CD14-positive monocyte (primary cell): ENCODE results near the gene CCDC154. TPM values are rescaled to one million over a fixed set of nuclear protein-coding genes. Genes with fewer than 3 reads are reported as not detected.

Experiments
- DNase-seq, 3 donors: peaks; one replicate each; pipeline ENCODE4 v3.0.0-alpha.2; 2011 to 2022
- H2AFZ ChIP-seq: 2 replicates; pipeline ENCODE4 v1.6.0; 2012; ENCODE audit warnings: mild to moderate bottlenecking, low read depth, low read length, inconsistent platforms; ENCODE audit not compliant: insufficient read depth, poor library complexity, severe bottlenecking
- H3K27ac ChIP-seq, 2 donors: 1 replicate in 1 of 2; 2 replicates in 1 of 2; pipeline ENCODE4 v1.5.1; 2012 to 2013; ENCODE audit warnings: low read length in 2 of 2, control low read depth in 1 of 2, inconsistent platforms in 1 of 2, low read depth in 1 of 2, mild to moderate bottlenecking in 1 of 2
- H3K27me3 ChIP-seq, 2 donors: one replicate each; pipeline versions ENCODE4 v1.6.0 to v1.6.1; 2011 to 2013; ENCODE audit warnings: low read length in 2 of 2; ENCODE audit not compliant: control insufficient read depth in 2 of 2, insufficient read depth in 2 of 2
- H3K36me3 ChIP-seq, 2 donors: replicated peaks in 1 of 2; 1 replicate in 1 of 2; 2 replicates in 1 of 2; pipeline versions ENCODE4 v1.5.1 to v1.6.1; 2012 to 2013; ENCODE audit warnings: low read length in 2 of 2, control low read depth in 1 of 2, inconsistent platforms in 1 of 2, mild to moderate bottlenecking in 1 of 2; ENCODE audit not compliant: insufficient read depth in 2 of 2, control insufficient read depth in 1 of 2
- H3K4me1 ChIP-seq, 2 donors: 1 replicate in 1 of 2; 2 replicates in 1 of 2; pipeline versions ENCODE4 v1.5.1 to v1.6.1; 2012 to 2013; ENCODE audit warnings: low read length in 2 of 2, control low read depth in 1 of 2, inconsistent platforms in 1 of 2, mild to moderate bottlenecking in 1 of 2, moderate library complexity in 1 of 2; ENCODE audit not compliant: insufficient read depth in 2 of 2, control insufficient read depth in 1 of 2
- H3K4me2 ChIP-seq: replicated peaks from 2 replicates; pipeline ENCODE3; 2012; ENCODE audit warnings: low read length, moderate library complexity, mild to moderate bottlenecking; ENCODE audit not compliant: poor library complexity, severe bottlenecking; ENCODE audit errors: extremely low read depth
- H3K4me3 ChIP-seq, 3 experiments: fragments of 200-600 bp in 1 of 3; sonication (generic) in 1 of 3; replicated peaks in 1 of 3; 1 replicate in 2 of 3; 2 replicates in 1 of 3; pipeline ENCODE4 v1.5.1; 2011 to 2013; ENCODE audit warnings: low read length in 3 of 3, mild to moderate bottlenecking in 3 of 3, control low read depth in 2 of 3, low read depth in 2 of 3, inconsistent platforms in 1 of 3, moderate library complexity in 1 of 3
- H3K79me2 ChIP-seq: 2 replicates; pipeline ENCODE4 v1.6.0; 2012; ENCODE audit warnings: mild to moderate bottlenecking, control low read depth, inconsistent platforms, low read length, moderate library complexity; ENCODE audit not compliant: insufficient read depth
- H3K9ac ChIP-seq: 2 replicates; pipeline ENCODE4 v1.6.0; 2017; ENCODE audit warnings: low read length, mild to moderate bottlenecking; ENCODE audit not compliant: insufficient read depth, poor library complexity, severe bottlenecking
- H3K9me3 ChIP-seq, 2 donors: replicated peaks in 1 of 2; 1 replicate in 1 of 2; 2 replicates in 1 of 2; pipeline versions ENCODE4 v1.5.1 to v1.6.1; 2012 to 2013; ENCODE audit warnings: low read length in 2 of 2, control low read depth in 1 of 2; ENCODE audit not compliant: control insufficient read depth in 1 of 2, insufficient read depth in 1 of 2
- H4K20me1 ChIP-seq: 2 replicates; pipeline ENCODE4 v1.6.0; 2012; ENCODE audit warnings: mild to moderate bottlenecking, low read length, control low read depth, moderate library complexity; ENCODE audit not compliant: insufficient read depth
- H3K27ac Mint-ChIP-seq, 7 donors: one replicate each; pipeline ENCODE4 v1.8.0; 2020; ENCODE audit warnings: mild to moderate bottlenecking in 7 of 7, mixed read lengths in 7 of 7, moderate library complexity in 6 of 7, inconsistent platforms in 2 of 7
- H3K27me3 Mint-ChIP-seq, 3 donors: one replicate each; pipeline ENCODE4 v1.8.0; 2021 to 2022; ENCODE audit warnings: low read depth in 3 of 3, mild to moderate bottlenecking in 3 of 3, mixed read lengths in 3 of 3, moderate library complexity in 3 of 3, inconsistent platforms in 1 of 3
- H3K36me3 Mint-ChIP-seq, 2 donors: one replicate each; pipeline ENCODE4 v1.8.0; 2020; ENCODE audit warnings: mixed read lengths in 2 of 2, inconsistent platforms in 1 of 2, mild to moderate bottlenecking in 1 of 2
- H3K4me1 Mint-ChIP-seq: one replicate; pipeline ENCODE4 v1.8.0; 2020; ENCODE audit warnings: mild to moderate bottlenecking, mixed read lengths
- H3K4me3 Mint-ChIP-seq, 2 donors: one replicate each; pipeline ENCODE4 v1.8.0; 2020; ENCODE audit warnings: mild to moderate bottlenecking in 2 of 2, mixed read lengths in 2 of 2, moderate library complexity in 1 of 2
- H3K9me3 Mint-ChIP-seq, 7 donors: one replicate each; pipeline ENCODE4 v1.8.0; 2020 to 2022; ENCODE audit warnings: mixed read lengths in 7 of 7, mild to moderate bottlenecking in 6 of 7, moderate library complexity in 6 of 7, inconsistent platforms in 2 of 7
- CTCF ChIP-seq: fragments of 200-600 bp; IDR thresholded peaks from one replicate; pipeline ENCODE4 v1.8.0; 2022; ENCODE audit warnings: antibody characterized with exemption, mild to moderate bottlenecking
- WGBS: methylation state at CpG from one replicate; pipeline ENCODE4 v1.1.5; 2013; ENCODE audit warnings: missing lambda C conversion rate; ENCODE audit not compliant: insufficient coverage; 5-methylcytosine and 5-hydroxymethylcytosine counted together
- intact Hi-C, 2 donors: fragments of 100-400 bp; cut with micrococcal nuclease; formaldehyde crosslinking; loops; one replicate each; pipeline versions ENCODE4 v1.15.0 to v1.15.1; 2023
- polyA plus RNA-seq, 3 donors: library from polyadenylated mRNA; depleted of rRNA in 1 of 3; unstranded in 2 of 3; stranded (reverse) in 1 of 3; fragments of 300-500 nt in 2 of 3; fragments of >200 nt in 1 of 3; fragmentation: Illumina TruSeq in 2 of 3; gene quantifications; 1 replicate in 2 of 3; 2 replicates in 1 of 3; pipeline ENCODE4 v1.2.3, GENCODE V29; 2012 to 2021

The CCDC154 gene
- polyA plus RNA-seq, 3 donors = 5.9 TPM; not detected in 2

GRCh38 chr16:1413684-1414531 lies 30.4 kb downstream of the CCDC154 start:
- 4% methylated on average over 85 of the region's 85 CpGs for WGBS

More at GRCh38 chr16:1413684-1414531, 30.4 kb downstream of the CCDC154 start:
- peak; percentile 76 for TF ChIP-seq CTCF
- Mint-ChIP-seq H3K4me1 (peaks cover 13% of the 10 kb centered on the region), H3K36me3 (peaks cover 20 to 36% of the 10 kb centered on the region in 2 donors), H3K4me3 (peak overlapping the region; percentile 89), H3K27me3 (peaks cover 0 to 1% (median 0%) of the 10 kb centered on the region in 3 donors), H3K27ac (peak overlapping the region; percentile 38 to 91 (median 85)), H3K9me3 (no peaks in the 10 kb centered on the region)
- peak overlapping the region; percentile 25 to 83 for H3K27ac ChIP-seq
- no peaks in the 10 kb centered on the region for H3K9me3 ChIP-seq
- H3K79me2 ChIP-seq = peaks cover 34% of the 10 kb centered on the region
- DNase-seq = peak; percentile 39 to 60 (median 49)
- peak overlapping the region; percentile 94 for H3K4me2 ChIP-seq
- peaks cover 9 to 35% of the 10 kb centered on the region in 2 donors for H3K36me3 ChIP-seq
- H3K4me3 ChIP-seq = peak overlapping the region; percentile 80 to 94 (median 85)
- H4K20me1 ChIP-seq = peaks cover 47% of the 10 kb centered on the region
- H3K9ac ChIP-seq = peak overlapping the region; percentile 90
- H2AFZ ChIP-seq = peak overlapping the region; percentile 70
- peaks cover 13 to 20% of the 10 kb centered on the region in 2 donors for H3K4me1 ChIP-seq
- intact Hi-C loops = loop anchor here in 1 of 2 donors (10.0 kb wide), 2 partner anchors 59 to 109 kb away; partner anchors contain the start of genes GNPTG, TSR3 and UBE2I
- H3K27me3 ChIP-seq = no peaks in the 10 kb centered on the region
